OCI-LY7 (cell line): ENCODE measurements around the gene OR1J1. TPM values are rescaled to one million over a fixed set of nuclear protein-coding genes. Genes with fewer than 3 reads are reported as not detected.

ENCODE experiments used
- BruUV-seq: library from RNA; stranded (reverse); fragments of 400-500 nt; replicated peaks from 2 replicates; lab custom pipeline; 2021; lab: Mats Ljungman, UMichigan
- CTCF ChIA-PET: fragments of 300-600 bp; sonication (Branson Sonifier 250); formaldehyde crosslinking; loops from one replicate; lab custom pipeline; 2022; ENCODE audit warnings: antibody characterized with exemption; ENCODE audit not compliant: unreplicated experiment; lab: Charles Lee
- POLR2A ChIA-PET: fragments of 300-600 bp; sonication (Branson Sonifier 250); formaldehyde crosslinking; loops from one replicate; lab custom pipeline; 2022; ENCODE audit warnings: antibody characterized with exemption; lab: Charles Lee
- DNase-seq: peaks from one replicate; pipeline ENCODE4 v3.0.0-alpha.2; 2015; ENCODE audit warnings: low spot score
- H2AFZ ChIP-seq: fragments of 200-600 bp; sonication (generic), shearing (Covaris generic); 2 replicates; pipeline ENCODE4 v1.6.1; 2014; ENCODE audit warnings: mild to moderate bottlenecking, antibody characterized with exemption, low read length, moderate library complexity
- H3K27ac ChIP-seq: fragments of 200-600 bp; sonication (generic); 2 replicates; pipeline ENCODE4 v1.5.1; 2014; ENCODE audit warnings: mixed run types, low read depth, mild to moderate bottlenecking, moderate library complexity, low read length, inconsistent platforms; ENCODE audit not compliant: poor library complexity, severe bottlenecking
- H3K36me3 ChIP-seq: fragments of 200-600 bp; sonication (generic); 2 replicates; pipeline ENCODE4 v1.6.1; 2014; ENCODE audit warnings: mild to moderate bottlenecking, antibody characterized with exemption, low read length, moderate library complexity, mixed read lengths; ENCODE audit not compliant: insufficient read depth
- H3K4me1 ChIP-seq: fragments of 200-600 bp; sonication (generic); 2 replicates; pipeline ENCODE4 v1.5.1; 2014; ENCODE audit warnings: mild to moderate bottlenecking, low read length; ENCODE audit not compliant: insufficient read depth, poor library complexity, severe bottlenecking
- H3K4me2 ChIP-seq: fragments of 200-600 bp; sonication (generic); 2 replicates; pipeline ENCODE4 v1.6.1; 2014; ENCODE audit warnings: mild to moderate bottlenecking, low read length
- H3K4me3 ChIP-seq: fragments of 200-600 bp; sonication (generic); 2 replicates; pipeline ENCODE4 v1.5.1; 2014; ENCODE audit warnings: mild to moderate bottlenecking, low read depth, low read length; ENCODE audit not compliant: poor library complexity, severe bottlenecking
- H3K79me2 ChIP-seq: fragments of 200-600 bp; sonication (generic); 2 replicates; pipeline ENCODE4 v1.6.1; 2016; ENCODE audit warnings: low read depth, mild to moderate bottlenecking, low read length, moderate library complexity, mixed read lengths; ENCODE audit not compliant: insufficient read depth
- H3K9me2 ChIP-seq: fragments of 200-600 bp; sonication (generic); 2 replicates; pipeline ENCODE4 v1.6.1; 2016; ENCODE audit warnings: mild to moderate bottlenecking, low read length, mixed read lengths; ENCODE audit not compliant: insufficient read depth
- H3K9me3 ChIP-seq: fragments of 200-600 bp; sonication (generic); 2 replicates; pipeline ENCODE4 v1.6.1; 2014; ENCODE audit warnings: mild to moderate bottlenecking, mixed run types, low read length, mixed read lengths
- H4K20me1 ChIP-seq: fragments of 200-600 bp; sonication (generic); 2 replicates; pipeline ENCODE4 v1.6.1; 2014; ENCODE audit warnings: mild to moderate bottlenecking, antibody characterized with exemption, low read length, moderate library complexity, mixed read lengths; ENCODE audit not compliant: insufficient read depth
- CTCF ChIP-seq: fragments of 200-600 bp; sonication (generic); conservative IDR thresholded peaks from 2 replicates; pipeline ENCODE4 v1.5.1; 2014; ENCODE audit warnings: mild to moderate bottlenecking, antibody characterized with exemption, low read length, moderate library complexity, mixed read lengths
- EZH2phosphoT487 ChIP-seq: fragments of 200-600 bp; sonication (generic); IDR thresholded peaks from 2 replicates; pipeline ENCODE4 v1.6.1; 2018; ENCODE audit warnings: low read depth, borderline replicate concordance, mild to moderate bottlenecking, mixed run types, antibody characterized with exemption, low read length, moderate library complexity, mixed read lengths
- intact Hi-C: fragments of 100-400 bp; cut with micrococcal nuclease; formaldehyde crosslinking; loops from one replicate; pipeline ENCODE4 v1.10.0; 2022; ENCODE audit not compliant: unreplicated experiment
- total RNA-seq, 2 experiments: library from RNA; depleted of rRNA in 1 of 2; stranded (reverse); fragments of >200 nt in 1 of 2; shearing (Covaris generic) in 1 of 2; gene quantifications; 2 replicates each; pipeline ENCODE4 v1.2.3, GENCODE V29; 2014 to 2022

The OR1J1 gene
- total RNA-seq, 2 experiments from 2014 or later = not detected

GRCh38 chr9:122519376-122519775 is 41.6 kb upstream of the OR1J1 start:
- POLR2A ChIA-PET = no interaction called here
- H3K9me2 ChIP-seq = no peaks in the 10 kb centered on the region
- H3K27ac ChIP-seq = no peak overlapping the region
- TF ChIP-seq EZH2phosphoT487 (no peak), CTCF (no peak)
- no peaks in the 10 kb centered on the region for H3K36me3 ChIP-seq
- H3K9me3 ChIP-seq = no peaks in the 10 kb centered on the region
- no peak overlapping the region for H2AFZ ChIP-seq
- H4K20me1 ChIP-seq = no peaks in the 10 kb centered on the region
- CTCF ChIA-PET = no interaction called here
- intact Hi-C loops = no loop called here
- H3K79me2 ChIP-seq = no peaks in the 10 kb centered on the region
- no peak overlapping the region for H3K4me3 ChIP-seq
- no TSS peak for BruUV-seq
- H3K4me1 ChIP-seq = no peaks in the 10 kb centered on the region
- no peak for DNase-seq
- no peak overlapping the region for H3K4me2 ChIP-seq

- Histone ChIP-seq H3K9me3 (no peaks in the 10 kb centered on the region), H3K4me1 (no peaks in the 10 kb centered on the region), H3K4me3 (no peak within 1 kb of the TSS), H3K36me3 (no peaks in the 10 kb centered on the region), H2AFZ (no peak within 1 kb of the TSS), H3K4me2 (no peak within 1 kb of the TSS), H3K79me2 (no peaks in the 10 kb centered on the region), H4K20me1 (no peaks in the 10 kb centered on the region), H3K9me2 (no peaks in the 10 kb centered on the region), H3K27ac (no peak within 1 kb of the TSS)
- intact Hi-C loops = no loop called here
- TF ChIP-seq CTCF = no peak
- no peak for TF ChIP-seq EZH2phosphoT487
- BruUV-seq = no TSS peak
- CTCF ChIA-PET = no interaction called here
- DNase-seq = no peak
- POLR2A ChIA-PET = no interaction called here
Observed at GRCh38 chr9:122518841-122519240, 41.1 kb upstream of the OR1J1 start, which contains the start of gene OR1J4. Gene OR1J4 (plus strand): TSS chr9:122519141. CDS start chr9:122519141, 0 bp downstream.

DNA sequence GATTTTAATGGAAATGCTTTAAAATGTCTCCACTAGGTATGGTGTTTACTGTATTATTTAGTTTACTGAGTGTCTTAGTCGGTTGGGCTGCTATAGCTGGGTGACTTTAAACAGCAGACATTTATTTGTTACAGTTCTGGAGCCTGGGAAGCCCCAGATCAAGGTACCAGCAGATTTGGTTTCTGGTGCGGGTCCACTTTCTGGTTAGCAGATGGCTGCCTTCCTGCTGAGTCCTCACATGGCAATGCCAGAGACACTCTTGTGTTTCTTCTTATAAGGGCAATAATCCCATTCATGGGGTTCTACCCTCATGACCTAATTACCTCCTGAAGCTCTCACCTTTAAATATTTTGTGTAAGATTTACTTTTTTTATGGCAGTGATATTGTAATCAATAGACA is 40.5 kb upstream of the OR1J1 start:
- Histone ChIP-seq H3K4me2 (no peak overlapping the region), H3K9me3 (no peaks in the 10 kb centered on the region), H3K27ac (no peak overlapping the region), H4K20me1 (no peaks in the 10 kb centered on the region), H3K79me2 (no peaks in the 10 kb centered on the region), H2AFZ (no peak overlapping the region), H3K4me1 (no peaks in the 10 kb centered on the region), H3K4me3 (no peak overlapping the region), H3K9me2 (no peaks in the 10 kb centered on the region), H3K36me3 (no peaks in the 10 kb centered on the region)
- no peak for DNase-seq
- TF ChIP-seq EZH2phosphoT487 = no peak
- TF ChIP-seq CTCF = no peak
- ChIA-PET CTCF (no interaction called here), POLR2A (no interaction called here)
- intact Hi-C loops = no loop called here
- BruUV-seq = no TSS peak
